Fibroblast of skin of right quadriceps (primary cell): ENCODE results near the gene SLC35F3.
"Not testable (repeated sequence)": the region's sequence is repeated elsewhere in the genome, so short reads cannot be mapped to it uniquely, and the experiment has no call there.

Source experiments
- DNase-seq: peaks from one replicate; pipeline ENCODE4 v3.0.0-alpha.2; 2013

SLC35F3 gene

GRCh38 chr1:234111458-234112142 is 207.1 kb downstream of the SLC35F3 start:
- DNase-seq, result no peak

GRCh38 chr1:234114648-234115307 is 210.3 kb downstream of the SLC35F3 start:
- peak; percentile 51 for DNase-seq

GRCh38 chr1:234118911-234119310 is 214.4 kb downstream of the SLC35F3 start:
- DNase-seq, result no peak

GRCh38 chr1:234119431-234119830 is 215.0 kb downstream of the SLC35F3 start:
- DNase-seq, result no peak

GRCh38 chr1:234120327-234120944 is 216.0 kb downstream of the SLC35F3 start:
- DNase-seq, result no peak

GRCh38 chr1:234121659-234122058 is 217.2 kb downstream of the SLC35F3 start:
- DNase-seq, result not testable (repeated sequence)

GRCh38 chr1:234122571-234122970 is 218.1 kb downstream of the SLC35F3 start:
- DNase-seq, result not testable (repeated sequence)

- DNase-seq, result no peak
Observed at GRCh38 chr1:234123867-234124266, 219.4 kb downstream of the SLC35F3 start.

- DNase-seq, result no peak
Observed at GRCh38 chr1:234125283-234125682, 220.8 kb downstream of the SLC35F3 start.

- DNase-seq, result no peak
Observed at GRCh38 chr1:234125714-234126113, 221.2 kb downstream of the SLC35F3 start.

GRCh38 chr1:234127026-234127671 is 222.7 kb downstream of the SLC35F3 start:
- DNase-seq, result no peak

- DNase-seq, result no peak
Observed at GRCh38 chr1:234132795-234133194, 228.3 kb downstream of the SLC35F3 start.

GRCh38 chr1:234134878-234135277 is 230.4 kb downstream of the SLC35F3 start:
- no peak for DNase-seq

GRCh38 chr1:234135501-234135900 is 231.0 kb downstream of the SLC35F3 start:
- no peak for DNase-seq

- DNase-seq, result no peak
Observed at GRCh38 chr1:234136073-234136472, 231.6 kb downstream of the SLC35F3 start.

- peak; percentile 66 for DNase-seq
Observed at GRCh38 chr1:234139966-234140365, 235.5 kb downstream of the SLC35F3 start.

- no peak for DNase-seq
Observed at GRCh38 chr1:234140388-234140787, 235.9 kb downstream of the SLC35F3 start.

- DNase-seq, result no peak
Observed at GRCh38 chr1:234141006-234141405, 236.5 kb downstream of the SLC35F3 start.

- no peak for DNase-seq
Observed at GRCh38 chr1:234143681-234144080, 239.2 kb downstream of the SLC35F3 start.

- no peak for DNase-seq
Observed at GRCh38 chr1:234144901-234145300, 240.4 kb downstream of the SLC35F3 start.

- no peak for DNase-seq
Observed at GRCh38 chr1:234148350-234148749, 243.9 kb downstream of the SLC35F3 start.

- DNase-seq, result no peak
Observed at GRCh38 chr1:234148816-234149215, 244.3 kb downstream of the SLC35F3 start.

GRCh38 chr1:234149217-234149616 is 244.7 kb downstream of the SLC35F3 start:
- peak; percentile 20 for DNase-seq

- no peak for DNase-seq
Observed at GRCh38 chr1:234150892-234151291, 246.4 kb downstream of the SLC35F3 start.
